Ureter (tissue), 1 donor: ENCODE measurements around the gene OR5M3. TPM values are rescaled to one million over a fixed set of nuclear protein-coding genes. Genes with fewer than 3 reads are reported as not detected.

Experiments used
- DNase-seq: peaks from one replicate; pipeline ENCODE4 v3.0.0-alpha.2; 2020; ENCODE audit warnings: low spot score
- total RNA-seq: library from RNA; stranded (reverse); gene quantifications from one replicate; pipeline ENCODE4 v1.2.4, GENCODE V29; 2023
- donor health status: DM: yes; HTN: yes; CAD: no.

Gene OR5M3
- total RNA-seq: not detected

DNA sequence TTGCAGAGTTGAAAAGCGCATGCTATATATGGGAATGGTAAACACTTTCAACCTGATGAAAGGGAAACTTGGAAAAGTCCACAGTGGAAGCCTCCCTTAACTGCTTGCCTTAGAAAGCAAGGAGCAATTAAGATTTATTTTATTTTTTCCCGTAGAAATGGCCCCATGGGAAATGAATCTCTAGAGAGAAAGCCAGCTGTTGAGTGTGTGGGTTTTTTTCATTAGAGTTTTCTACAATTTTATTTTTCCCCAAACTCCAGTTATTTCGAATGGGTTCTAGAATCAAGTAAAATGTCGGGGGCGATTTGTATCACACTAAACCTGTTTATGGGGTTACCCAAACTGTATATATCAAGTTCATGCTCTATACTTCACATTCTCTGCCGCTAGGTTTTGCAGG, at the start of gene OR5M3:
Gene OR5M3 (minus strand): TSS at position 101 of the 400 bp plus-strand sequence. CDS start 2,855 bp downstream, outside the sequence.
- DNase-seq: no peak

DNA sequence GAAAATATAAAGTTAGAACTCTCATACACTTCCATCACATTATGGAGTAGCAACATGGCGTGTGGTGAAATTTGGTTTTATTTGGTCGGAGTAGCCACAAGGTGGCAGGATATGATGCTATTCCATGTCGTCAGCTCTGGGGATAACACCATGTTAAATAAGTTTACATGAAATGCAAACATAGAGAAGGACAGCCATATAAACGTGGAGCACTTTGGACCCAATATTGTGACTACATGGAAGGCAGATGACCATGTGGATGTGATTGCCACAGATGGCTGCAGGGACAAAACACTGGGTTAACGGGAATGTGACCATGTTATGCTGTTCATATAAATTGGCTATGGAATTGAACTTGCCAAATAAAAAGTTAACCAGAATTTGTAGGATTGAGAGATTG, 48.9 kb upstream of the OR5M3 start:
- DNase-seq: no peak

DNA sequence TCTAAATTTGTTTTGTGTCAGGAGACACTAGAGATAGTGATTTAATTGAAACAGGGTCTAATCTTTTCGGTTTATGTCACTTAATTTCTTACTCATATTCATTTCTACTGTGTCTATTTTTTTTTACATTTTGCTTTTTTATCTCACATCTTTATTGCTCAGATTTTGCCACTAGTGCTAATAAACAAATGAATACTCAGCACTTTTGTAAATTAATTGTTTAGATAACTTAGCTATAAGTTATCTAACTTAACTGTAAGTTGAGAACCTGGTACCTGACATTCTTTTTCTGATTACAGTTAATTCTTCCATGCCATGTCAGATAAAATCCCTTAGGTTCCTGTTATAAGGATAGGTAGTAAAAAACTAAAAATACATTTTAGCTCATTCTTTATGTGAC, 40.1 kb upstream of the OR5M3 start:
- DNase-seq: no peak

DNA sequence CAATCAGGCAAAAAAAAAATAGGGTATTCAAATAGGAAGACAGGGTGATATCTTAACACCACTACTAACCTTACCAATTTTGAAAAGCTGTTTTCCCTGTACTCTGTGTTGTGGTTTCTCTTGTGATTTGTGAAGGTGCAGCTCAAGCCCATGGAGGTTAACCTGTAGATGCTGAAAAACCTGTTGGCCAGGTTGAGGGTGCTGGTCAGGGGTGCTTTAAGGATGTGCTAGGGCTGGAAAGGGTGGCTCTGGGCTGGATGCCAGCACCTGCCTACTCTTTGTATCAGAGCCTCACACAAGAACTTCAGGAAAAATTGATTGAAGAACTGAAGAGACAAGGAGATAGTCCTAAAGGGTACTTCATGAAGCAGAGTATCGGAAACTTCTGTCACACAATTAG, 36.3 kb upstream of the OR5M3 start:
- peak; percentile 77 for DNase-seq

DNA sequence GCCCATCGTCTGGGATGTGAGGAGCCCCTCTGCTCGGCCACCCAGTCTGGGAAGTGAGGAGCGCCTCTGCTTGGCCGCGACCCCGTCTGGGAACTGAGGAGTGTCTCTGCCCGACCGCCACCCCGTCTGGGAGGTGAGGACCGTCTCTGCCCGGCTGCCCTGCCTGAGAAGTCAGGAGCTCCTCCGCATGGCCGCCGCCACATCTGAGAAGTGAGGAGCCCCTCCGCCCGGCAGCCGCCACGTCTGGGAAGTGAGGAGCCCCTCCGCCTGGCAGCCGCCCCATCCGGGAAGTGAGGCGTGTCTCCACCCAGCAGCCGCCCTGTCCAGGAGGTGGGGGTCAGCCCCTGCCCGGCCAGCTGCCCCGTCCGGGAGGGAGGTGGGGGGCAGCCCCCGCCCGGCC, 23.9 kb upstream of the OR5M3 start:
- DNase-seq: no peak

DNA sequence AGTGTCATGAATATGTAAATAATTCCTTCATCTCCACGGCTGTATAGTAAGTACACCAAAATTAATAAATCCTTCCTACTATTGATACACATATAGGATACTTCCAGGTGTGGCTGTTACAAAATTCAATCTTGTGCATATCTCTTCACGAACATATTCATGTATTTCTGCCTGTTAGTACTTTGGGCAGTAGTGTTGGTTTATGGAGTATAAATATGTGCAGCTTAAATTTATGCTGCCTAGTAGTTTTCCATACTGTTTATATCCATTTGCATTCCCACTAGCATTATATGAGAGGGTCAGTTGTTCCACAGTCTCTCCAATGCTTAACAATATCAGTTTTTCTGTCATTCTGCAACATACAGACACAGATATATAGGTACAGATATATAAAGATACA, 22.0 kb upstream of the OR5M3 start:
- DNase-seq: no peak

DNA sequence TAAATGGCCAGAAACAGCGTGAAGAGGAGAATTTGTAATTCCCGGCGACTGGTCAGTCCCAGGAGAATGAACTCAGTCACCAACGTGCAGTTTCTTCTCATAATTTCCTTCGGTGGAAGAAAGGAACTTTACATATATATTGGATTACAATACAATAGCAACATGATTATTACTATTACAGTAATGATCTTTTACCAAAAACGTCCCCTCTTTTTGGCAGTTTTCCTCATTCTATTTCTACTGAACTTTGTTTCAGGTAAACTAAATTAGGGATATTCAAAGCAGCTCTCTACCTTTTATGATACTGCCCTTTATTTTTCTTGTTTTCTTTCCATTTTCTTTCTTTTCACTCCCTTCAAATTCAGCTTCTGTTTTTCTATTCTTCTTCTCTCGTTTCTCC, 18.1 kb upstream of the OR5M3 start, which contains the start of gene OR5M8:
Gene OR5M8 (minus strand): TSS at position 101 of the 400 bp plus-strand sequence. CDS start 0 bp downstream, at position 101.
- DNase-seq: no peak

DNA sequence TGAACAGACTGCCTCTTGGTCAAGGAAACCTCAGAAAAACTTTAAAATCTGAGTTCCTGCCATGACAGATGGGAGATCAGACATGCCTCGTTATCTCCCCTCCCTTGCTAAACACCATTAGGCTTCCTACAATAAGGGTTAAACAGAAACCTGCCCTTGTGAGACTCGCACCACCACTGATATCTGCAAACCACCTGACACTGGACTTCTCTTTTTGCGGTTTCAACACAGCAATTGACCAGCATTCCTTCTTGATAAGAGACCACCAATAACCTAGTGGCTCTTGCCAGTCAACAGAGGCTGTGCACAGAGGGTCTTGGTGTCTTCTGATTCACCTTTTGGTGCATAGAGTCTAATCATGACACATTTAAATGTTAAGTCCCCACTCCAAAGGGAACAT, 13.6 kb upstream of the OR5M3 start:
- DNase-seq: no peak

DNA sequence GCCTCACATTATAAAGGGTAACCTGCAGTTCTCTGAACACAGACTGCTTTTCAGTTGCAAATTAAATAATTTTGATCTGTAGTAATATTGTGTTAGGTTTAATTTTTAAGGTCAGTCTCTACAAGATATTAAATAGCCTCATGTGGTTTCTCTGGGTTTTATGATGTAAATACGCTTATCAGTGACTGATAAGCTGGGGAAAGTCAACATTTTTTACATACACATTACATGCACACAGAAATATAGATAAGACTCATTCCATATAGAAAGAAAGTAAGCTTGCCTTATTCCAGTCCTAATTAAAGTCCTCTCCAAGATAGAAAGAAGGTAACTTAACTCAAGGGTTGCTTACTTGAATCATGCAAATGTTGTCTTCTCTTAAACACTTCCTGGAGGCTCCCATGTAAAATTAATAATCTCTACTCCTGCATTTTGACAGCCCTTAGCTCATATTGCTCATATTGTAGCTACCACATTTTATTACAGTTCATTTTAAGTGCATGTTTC, 1.6 kb upstream of the OR5M3 start:
- DNase-seq: no peak

DNA sequence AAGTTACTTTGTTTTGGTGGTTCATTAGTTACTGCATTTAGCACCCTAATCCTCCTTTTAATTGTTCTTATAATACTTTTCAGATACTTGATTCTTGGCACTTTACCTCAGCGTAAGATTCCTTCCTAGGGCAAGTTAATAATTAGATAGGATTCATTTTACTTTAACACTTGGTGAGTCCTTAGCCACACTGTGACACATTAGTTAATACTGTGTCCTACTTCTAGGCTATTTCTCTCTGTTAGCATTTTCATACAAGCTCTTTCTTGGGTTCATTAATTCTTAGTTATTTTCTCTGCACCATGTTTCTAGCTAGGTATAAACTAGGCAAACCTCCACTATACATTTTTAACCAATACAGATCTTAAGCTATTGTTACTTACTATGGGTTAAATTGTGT, 16.1 kb downstream of the OR5M3 start:
- DNase-seq: no peak

DNA sequence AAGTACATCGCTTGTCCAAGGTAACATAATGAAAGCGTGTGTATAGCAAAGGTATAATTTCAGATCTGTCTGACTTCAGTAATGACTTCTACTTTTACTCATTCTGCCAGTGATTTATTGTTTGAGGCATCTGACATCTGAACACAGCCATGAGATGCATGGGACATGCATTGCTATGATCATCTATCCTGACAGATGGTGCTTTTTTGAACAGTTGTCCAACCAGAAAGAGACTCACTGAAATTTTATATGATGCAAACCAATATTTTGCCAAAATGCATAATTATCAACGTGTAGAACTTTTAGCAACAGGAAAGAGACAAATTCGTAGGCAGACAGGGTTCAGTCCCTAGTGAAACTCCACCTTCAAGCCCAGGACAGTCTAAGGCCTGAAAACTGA, 19.6 kb downstream of the OR5M3 start:
- DNase-seq: no peak

Other genes starting within 250 kb of the OR5M3 start
- gene OR5T2, start 239.1 kb downstream of the OR5M3 start, total RNA-seq: not detected
- gene OR5T3, start 221.1 kb downstream of the OR5M3 start, total RNA-seq: not detected
- gene OR5T1, start 199.2 kb downstream of the OR5M3 start, total RNA-seq: not detected
- gene OR8H1, start 181.1 kb downstream of the OR5M3 start, total RNA-seq: not detected
- gene OR8K3, start 158.2 kb downstream of the OR5M3 start, total RNA-seq: not detected
- not detected for gene OR8K1, start 127.3 kb downstream of the OR5M3 start, total RNA-seq
- not detected for gene OR8J1, start 119.1 kb downstream of the OR5M3 start, total RNA-seq
- not detected for gene OR8U1, start 97.7 kb downstream of the OR5M3 start, total RNA-seq
- not detected for gene OR5AL1, start 60.7 kb downstream of the OR5M3 start, total RNA-seq
- gene OR5M8, start 18.0 kb upstream of the OR5M3 start, total RNA-seq: not detected
- gene OR5M11, start 69.9 kb upstream of the OR5M3 start, total RNA-seq: 0.89 TPM
- not detected for gene OR5M10, start 104.4 kb upstream of the OR5M3 start, total RNA-seq
- not detected for gene OR5M1, start 141.5 kb upstream of the OR5M3 start, total RNA-seq
- not detected for gene OR5AP2, start 169.1 kb upstream of the OR5M3 start, total RNA-seq
- gene OR5AR1, start 190.3 kb upstream of the OR5M3 start, total RNA-seq: not detected
- not detected for gene OR9G1, start 225.7 kb upstream of the OR5M3 start, total RNA-seq